OCI-LY3 (cell line): ENCODE results near the gene TMED8.

Source experiments
- H2AFZ ChIP-seq: fragments of 200-600, 300-600 bp; shearing (Covaris generic); 2 replicates; pipeline ENCODE4 v1.6.0; 2014; ENCODE audit warnings: antibody characterized with exemption, low read depth, low read length
- H3K27ac ChIP-seq: fragments of 200-600, 300-600 bp; sonication (generic); 2 replicates; pipeline ENCODE4 v1.5.1; 2014; ENCODE audit warnings: mild to moderate bottlenecking, low read length, moderate library complexity, mixed read lengths
- H3K27me3 ChIP-seq: fragments of 200-600, 300-600 bp; sonication (generic); 2 replicates; pipeline ENCODE4 v1.6.1; 2014; ENCODE audit warnings: low read depth, low read length, mixed read lengths
- H3K36me3 ChIP-seq: fragments of 200-600, 300-600 bp; sonication (generic); replicated peaks from 2 replicates; pipeline ENCODE3; 2014; ENCODE audit warnings: low read depth, low read length, mixed read lengths
- H3K4me1 ChIP-seq: fragments of 300-600, 200-600 bp; sonication (generic); 2 replicates; pipeline ENCODE4 v1.6.1; 2014; ENCODE audit warnings: low read length, mixed read lengths
- H3K4me2 ChIP-seq: fragments of 200-600, 300-600 bp; sonication (generic); 2 replicates; pipeline ENCODE4 v1.6.1; 2014; ENCODE audit warnings: low read length, mixed read lengths
- H3K4me3 ChIP-seq: fragments of 300-600, 200-600 bp; sonication (generic); 2 replicates; pipeline ENCODE4 v1.5.1; 2014; ENCODE audit warnings: antibody characterized with exemption, mild to moderate bottlenecking, low read length, moderate library complexity
- H3K79me2 ChIP-seq: fragments of 300-600, 200-600 bp; shearing (Covaris generic); 2 replicates; pipeline ENCODE4 v1.6.1; 2014; ENCODE audit warnings: mild to moderate bottlenecking, low read length, mixed read lengths
- H3K9ac ChIP-seq: fragments of 300-600, 200-600 bp; shearing (Covaris generic); 2 replicates; pipeline ENCODE4 v1.6.0; 2014; ENCODE audit warnings: mild to moderate bottlenecking, low read length, moderate library complexity
- H3K9me3 ChIP-seq: fragments of 200-600, 300-600 bp; shearing (Covaris generic); 2 replicates; pipeline ENCODE4 v1.6.1; 2014; ENCODE audit warnings: low read length, mixed read lengths; ENCODE audit not compliant: insufficient read depth
- H4K20me1 ChIP-seq: fragments of 200-600, 300-600 bp; sonication (generic); 2 replicates; pipeline ENCODE4 v1.6.1; 2016; ENCODE audit warnings: low read length, mixed read lengths; ENCODE audit not compliant: insufficient read depth
- EZH2phosphoT487 ChIP-seq: fragments of 200-600 bp; shearing (Covaris generic); IDR thresholded peaks from 2 replicates; pipeline ENCODE4 v1.6.1; 2018; ENCODE audit warnings: antibody characterized with exemption, mixed run types, low read depth
- TF ChIP-seq, protein P1 (sequence below): fragments of 200-600, 300-600 bp; sonication (generic); IDR thresholded peaks from 2 replicates; pipeline ENCODE4 v1.5.1; 2014; ENCODE audit warnings: antibody characterized with exemption, low read length, low read depth

The TMED8 gene

DNA sequence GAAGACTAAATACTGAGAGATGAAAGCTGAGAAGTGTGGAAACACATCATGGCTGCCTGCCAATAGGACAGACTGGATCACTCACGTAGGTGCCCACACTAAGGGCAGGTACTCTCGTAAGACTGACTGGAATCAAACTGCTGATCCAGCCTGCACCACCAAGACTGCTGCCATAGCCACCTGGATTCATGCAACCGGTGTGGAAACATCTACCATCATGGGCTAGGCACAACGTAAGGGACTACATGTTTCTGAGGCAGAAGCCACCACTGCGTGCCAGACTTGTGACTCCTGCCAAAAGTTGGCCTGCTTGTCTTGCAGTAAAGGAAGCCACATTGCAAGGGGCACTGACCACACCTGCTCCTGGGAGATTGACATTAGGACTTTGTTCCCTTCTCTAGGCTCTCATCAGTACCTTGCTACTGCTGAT is 60.0 kb downstream of the TMED8 start:
- H3K36me3 ChIP-seq = no peaks in the 10 kb centered on the region
- no peak overlapping the region for H3K9ac ChIP-seq
- H3K4me2 ChIP-seq = no peak overlapping the region
- no peak overlapping the region for H2AFZ ChIP-seq
- H3K9me3 ChIP-seq = no peaks in the 10 kb centered on the region
- no peaks in the 10 kb centered on the region for H4K20me1 ChIP-seq
- TF ChIP-seq, protein P1, sequence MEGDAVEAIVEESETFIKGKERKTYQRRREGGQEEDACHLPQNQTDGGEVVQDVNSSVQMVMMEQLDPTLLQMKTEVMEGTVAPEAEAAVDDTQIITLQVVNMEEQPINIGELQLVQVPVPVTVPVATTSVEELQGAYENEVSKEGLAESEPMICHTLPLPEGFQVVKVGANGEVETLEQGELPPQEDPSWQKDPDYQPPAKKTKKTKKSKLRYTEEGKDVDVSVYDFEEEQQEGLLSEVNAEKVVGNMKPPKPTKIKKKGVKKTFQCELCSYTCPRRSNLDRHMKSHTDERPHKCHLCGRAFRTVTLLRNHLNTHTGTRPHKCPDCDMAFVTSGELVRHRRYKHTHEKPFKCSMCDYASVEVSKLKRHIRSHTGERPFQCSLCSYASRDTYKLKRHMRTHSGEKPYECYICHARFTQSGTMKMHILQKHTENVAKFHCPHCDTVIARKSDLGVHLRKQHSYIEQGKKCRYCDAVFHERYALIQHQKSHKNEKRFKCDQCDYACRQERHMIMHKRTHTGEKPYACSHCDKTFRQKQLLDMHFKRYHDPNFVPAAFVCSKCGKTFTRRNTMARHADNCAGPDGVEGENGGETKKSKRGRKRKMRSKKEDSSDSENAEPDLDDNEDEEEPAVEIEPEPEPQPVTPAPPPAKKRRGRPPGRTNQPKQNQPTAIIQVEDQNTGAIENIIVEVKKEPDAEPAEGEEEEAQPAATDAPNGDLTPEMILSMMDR = no peak
- TF ChIP-seq EZH2phosphoT487 = no peak
- no peaks in the 10 kb centered on the region for H3K27me3 ChIP-seq
- no peak overlapping the region for H3K4me3 ChIP-seq
- H3K4me1 ChIP-seq = peaks cover 7% of the 10 kb centered on the region
- 0 out of 2 replicates have a peak, but pooled peaks cover 6% of the 10 kb centered on the region for H3K79me2 ChIP-seq
- no peak overlapping the region for H3K27ac ChIP-seq

DNA sequence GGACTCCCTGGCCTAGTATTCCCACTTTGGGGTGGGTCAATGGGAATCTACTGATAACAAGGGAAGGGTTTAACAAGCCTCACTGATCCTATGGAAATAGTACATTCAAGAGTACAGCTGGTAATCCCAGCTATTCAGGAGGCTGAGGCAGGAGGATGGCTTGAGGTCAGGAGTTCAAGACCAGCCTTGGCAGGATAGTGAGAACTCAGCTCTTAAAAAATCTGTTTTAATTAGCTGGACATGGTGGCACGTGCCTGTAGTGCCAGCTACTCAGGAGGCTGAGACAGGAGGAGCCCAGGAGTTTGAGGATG is 60.7 kb downstream of the TMED8 start:
- H3K4me1 ChIP-seq = peaks cover 6% of the 10 kb centered on the region
- H2AFZ ChIP-seq = no peak overlapping the region
- H3K4me2 ChIP-seq = no peak overlapping the region
- 0 out of 2 replicates have a peak, but pooled peaks cover 6% of the 10 kb centered on the region for H3K79me2 ChIP-seq
- H3K4me3 ChIP-seq = no peak overlapping the region
- no peak overlapping the region for H3K27ac ChIP-seq
- H4K20me1 ChIP-seq = no peaks in the 10 kb centered on the region
- no peaks in the 10 kb centered on the region for H3K36me3 ChIP-seq
- no peaks in the 10 kb centered on the region for H3K27me3 ChIP-seq
- no peaks in the 10 kb centered on the region for H3K9me3 ChIP-seq
- no peak for TF ChIP-seq EZH2phosphoT487
- TF ChIP-seq, protein P1 = no peak
- H3K9ac ChIP-seq = no peak overlapping the region

GRCh38 chr14:77314539-77315457 is 62.1 kb downstream of the TMED8 start:
- Histone ChIP-seq H3K4me2 (no peak overlapping the region), H3K36me3 (no peaks in the 10 kb centered on the region), H3K27me3 (no peaks in the 10 kb centered on the region), H3K27ac (no peak overlapping the region), H3K4me3 (no peak overlapping the region), H2AFZ (no peak overlapping the region), H3K9me3 (no peaks in the 10 kb centered on the region), H3K4me1 (peaks cover 4% of the 10 kb centered on the region), H3K79me2 (0 out of 2 replicates have a peak, but pooled peaks cover 6% of the 10 kb centered on the region), H3K9ac (no peak overlapping the region), H4K20me1 (no peaks in the 10 kb centered on the region)
- TF ChIP-seq, protein P1 = no peak
- TF ChIP-seq EZH2phosphoT487 = no peak

- H3K9ac ChIP-seq = no peak overlapping the region
- H3K79me2 ChIP-seq = 0 out of 2 replicates have a peak, but pooled peaks cover 1% of the 10 kb centered on the region
- H3K4me1 ChIP-seq = no peaks in the 10 kb centered on the region
- H3K9me3 ChIP-seq = no peaks in the 10 kb centered on the region
- H2AFZ ChIP-seq = no peak overlapping the region
- TF ChIP-seq, protein P1 = no peak
- no peak for TF ChIP-seq EZH2phosphoT487
- H3K4me3 ChIP-seq = no peak overlapping the region
- H4K20me1 ChIP-seq = no peaks in the 10 kb centered on the region
- no peaks in the 10 kb centered on the region for H3K36me3 ChIP-seq
- no peaks in the 10 kb centered on the region for H3K27me3 ChIP-seq
- H3K27ac ChIP-seq = no peak overlapping the region
- no peak overlapping the region for H3K4me2 ChIP-seq
Measured at GRCh38 chr14:77314043-77314442, 62.9 kb downstream of the TMED8 start.
